Neural cell (in vitro differentiated cells): ENCODE results near the gene ZNF385C. TPM values are rescaled to one million over a fixed set of nuclear protein-coding genes. Genes with fewer than 3 reads are reported as not detected.

ENCODE experiments used
- H2AFZ ChIP-seq: fragments of 200-600, 300-800 bp; sonication (generic), shearing (Covaris generic); 2 replicates; pipeline ENCODE4 v1.6.0; 2014; ENCODE audit warnings: low read depth, mild to moderate bottlenecking, antibody characterized with exemption, low read length, moderate library complexity
- H3F3A ChIP-seq: fragments of 200-600 bp; shearing (Covaris generic); 2 replicates; pipeline ENCODE4 v1.6.1; 2016; ENCODE audit warnings: mild to moderate bottlenecking, moderate library complexity, mixed read lengths, antibody characterized with exemption, low read length; ENCODE audit not compliant: insufficient read depth, poor library complexity, severe bottlenecking
- H3K27ac ChIP-seq: fragments of 200-600, 300-800 bp; sonication (generic), shearing (Covaris generic); 2 replicates; pipeline ENCODE4 v1.5.1; 2014; ENCODE audit warnings: mild to moderate bottlenecking, low read length, moderate library complexity
- H3K27me3 ChIP-seq: fragments of 300-800, 200-600 bp; sonication (generic), shearing (Covaris generic); 2 replicates; pipeline ENCODE4 v1.6.0; 2014; ENCODE audit warnings: mild to moderate bottlenecking, low read depth, low read length, moderate library complexity; ENCODE audit not compliant: insufficient read depth
- H3K36me3 ChIP-seq: fragments of 300-800, 200-600 bp; sonication (generic), shearing (Covaris generic); 2 replicates; pipeline ENCODE4 v1.5.1; 2014; ENCODE audit warnings: mild to moderate bottlenecking, antibody characterized with exemption, low read length, moderate library complexity; ENCODE audit not compliant: insufficient read depth
- H3K4me2 ChIP-seq: fragments of 300-800, 200-600 bp; sonication (generic), shearing (Covaris generic); 2 replicates; pipeline ENCODE4 v1.6.0; 2014; ENCODE audit warnings: mild to moderate bottlenecking, low read length
- H3K4me3 ChIP-seq: fragments of 300-800, 200-600 bp; sonication (generic), shearing (Covaris generic); 2 replicates; pipeline ENCODE4 v1.5.1; 2014; ENCODE audit warnings: mild to moderate bottlenecking, low read length, moderate library complexity
- H3K79me2 ChIP-seq: fragments of 200-600 bp; shearing (Covaris generic); replicated peaks from 2 replicates; pipeline ENCODE4 v1.6.0; 2014; ENCODE audit warnings: mild to moderate bottlenecking, low read length, moderate library complexity; ENCODE audit not compliant: insufficient read depth
- H3K9ac ChIP-seq: fragments of 300-800, 200-600 bp; sonication (generic), shearing (Covaris generic); 2 replicates; pipeline ENCODE4 v1.6.1; 2016; ENCODE audit warnings: mild to moderate bottlenecking, low read length, mixed read lengths
- H3K9me2 ChIP-seq: fragments of 200-600 bp; shearing (Covaris generic); 2 replicates; pipeline ENCODE4 v1.6.1; 2016; ENCODE audit warnings: mild to moderate bottlenecking, low read length, mixed read lengths; ENCODE audit not compliant: insufficient read depth
- H3K9me3 ChIP-seq: fragments of 200-600, 300-800 bp; sonication (generic), shearing (Covaris generic); 2 replicates; pipeline ENCODE4 v1.6.1; 2016; ENCODE audit warnings: mild to moderate bottlenecking, mixed run types, low read length, moderate library complexity, mixed read lengths
- H4K20me1 ChIP-seq: fragments of 200-600 bp; shearing (Covaris generic); 2 replicates; pipeline ENCODE4 v1.6.1; 2016; ENCODE audit warnings: mild to moderate bottlenecking, mixed run types; ENCODE audit not compliant: insufficient read depth
- EP300 ChIP-seq: fragments of 450-650 bp; conservative IDR thresholded peaks from 2 replicates; pipeline ENCODE4 v1.6.1; 2014; ENCODE audit warnings: antibody characterized with exemption, mild to moderate bottlenecking, moderate library complexity; ENCODE audit not compliant: poor library complexity, severe bottlenecking
- EZH2 ChIP-seq: fragments of 200-600, 300-800 bp; shearing (Covaris generic), sonication (generic); IDR thresholded peaks from 2 replicates; pipeline ENCODE4 v1.6.1; 2014; ENCODE audit warnings: antibody characterized with exemption, low read length, borderline replicate concordance, mild to moderate bottlenecking; ENCODE audit not compliant: insufficient read depth, poor library complexity, severe bottlenecking
- MXI1 ChIP-seq: fragments of 450-650 bp; conservative IDR thresholded peaks from 2 replicates; pipeline ENCODE4 v1.6.1; 2014; ENCODE audit warnings: antibody characterized with exemption, mild to moderate bottlenecking; ENCODE audit not compliant: poor library complexity, severe bottlenecking
- POLR2AphosphoS5 ChIP-seq: IDR thresholded peaks from 2 replicates; pipeline ENCODE4 v1.6.1; 2012
- RAD21 ChIP-seq: fragments of 450-650 bp; conservative IDR thresholded peaks from 2 replicates; pipeline ENCODE4 v1.6.1; 2014; ENCODE audit warnings: antibody characterized with exemption, mild to moderate bottlenecking, moderate library complexity
- SMC3 ChIP-seq: fragments of 450-650 bp; conservative IDR thresholded peaks from 2 replicates; pipeline ENCODE4 v1.6.1; 2014; ENCODE audit warnings: antibody characterized with exemption, mild to moderate bottlenecking, moderate library complexity; ENCODE audit not compliant: poor library complexity
- TAF1 ChIP-seq: IDR thresholded peaks from 2 replicates; pipeline ENCODE4 v1.6.1; 2012; ENCODE audit warnings: low read depth
- polyA plus RNA-seq: library from polyadenylated mRNA; depleted of rRNA; stranded (reverse); fragments of >200 nt; gene quantifications from 2 replicates; pipeline ENCODE4 v1.2.3, GENCODE V29; 2014
- TF ChIP-seq, protein P1 (sequence below): IDR thresholded peaks from 2 replicates; pipeline ENCODE4 v1.6.1; 2012; ENCODE audit warnings: borderline replicate concordance
- TF ChIP-seq, protein P2 (sequence below): fragments of 450-650 bp; IDR thresholded peaks from 2 replicates; pipeline ENCODE4 v1.5.1; 2014; ENCODE audit warnings: antibody characterized with exemption, mild to moderate bottlenecking, moderate library complexity; ENCODE audit not compliant: poor library complexity, severe bottlenecking

Gene ZNF385C
- polyA plus RNA-seq, 1 donor from 2014 or later = 0.69 TPM

GRCh38 chr17:42120161-42120769, 22.0 kb upstream of the ZNF385C start:
- Histone ChIP-seq H4K20me1 (no peaks in the 10 kb centered on the region), H3K27ac (no peak overlapping the region), H2AFZ (no peak overlapping the region), H3K4me3 (peak overlapping the region; percentile 88), H3K36me3 (no peaks in the 10 kb centered on the region), H3K9me3 (no peaks in the 10 kb centered on the region), H3K79me2 (no peaks in the 10 kb centered on the region), H3K27me3 (no peaks in the 10 kb centered on the region), H3F3A (no peaks in the 10 kb centered on the region), H3K4me2 (peak overlapping the region; percentile 59), H3K9me2 (no peaks in the 10 kb centered on the region), H3K9ac (peak overlapping the region; percentile 68)
- TF ChIP-seq, protein P1, sequence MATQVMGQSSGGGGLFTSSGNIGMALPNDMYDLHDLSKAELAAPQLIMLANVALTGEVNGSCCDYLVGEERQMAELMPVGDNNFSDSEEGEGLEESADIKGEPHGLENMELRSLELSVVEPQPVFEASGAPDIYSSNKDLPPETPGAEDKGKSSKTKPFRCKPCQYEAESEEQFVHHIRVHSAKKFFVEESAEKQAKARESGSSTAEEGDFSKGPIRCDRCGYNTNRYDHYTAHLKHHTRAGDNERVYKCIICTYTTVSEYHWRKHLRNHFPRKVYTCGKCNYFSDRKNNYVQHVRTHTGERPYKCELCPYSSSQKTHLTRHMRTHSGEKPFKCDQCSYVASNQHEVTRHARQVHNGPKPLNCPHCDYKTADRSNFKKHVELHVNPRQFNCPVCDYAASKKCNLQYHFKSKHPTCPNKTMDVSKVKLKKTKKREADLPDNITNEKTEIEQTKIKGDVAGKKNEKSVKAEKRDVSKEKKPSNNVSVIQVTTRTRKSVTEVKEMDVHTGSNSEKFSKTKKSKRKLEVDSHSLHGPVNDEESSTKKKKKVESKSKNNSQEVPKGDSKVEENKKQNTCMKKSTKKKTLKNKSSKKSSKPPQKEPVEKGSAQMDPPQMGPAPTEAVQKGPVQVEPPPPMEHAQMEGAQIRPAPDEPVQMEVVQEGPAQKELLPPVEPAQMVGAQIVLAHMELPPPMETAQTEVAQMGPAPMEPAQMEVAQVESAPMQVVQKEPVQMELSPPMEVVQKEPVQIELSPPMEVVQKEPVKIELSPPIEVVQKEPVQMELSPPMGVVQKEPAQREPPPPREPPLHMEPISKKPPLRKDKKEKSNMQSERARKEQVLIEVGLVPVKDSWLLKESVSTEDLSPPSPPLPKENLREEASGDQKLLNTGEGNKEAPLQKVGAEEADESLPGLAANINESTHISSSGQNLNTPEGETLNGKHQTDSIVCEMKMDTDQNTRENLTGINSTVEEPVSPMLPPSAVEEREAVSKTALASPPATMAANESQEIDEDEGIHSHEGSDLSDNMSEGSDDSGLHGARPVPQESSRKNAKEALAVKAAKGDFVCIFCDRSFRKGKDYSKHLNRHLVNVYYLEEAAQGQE = no peak
- TF ChIP-seq EP300 (no peak), SMC3 (no peak), RAD21 (no peak), EZH2 (no peak), POLR2AphosphoS5 (no peak), TAF1 (no peak), MXI1 (no peak)
- TF ChIP-seq, protein P2, sequence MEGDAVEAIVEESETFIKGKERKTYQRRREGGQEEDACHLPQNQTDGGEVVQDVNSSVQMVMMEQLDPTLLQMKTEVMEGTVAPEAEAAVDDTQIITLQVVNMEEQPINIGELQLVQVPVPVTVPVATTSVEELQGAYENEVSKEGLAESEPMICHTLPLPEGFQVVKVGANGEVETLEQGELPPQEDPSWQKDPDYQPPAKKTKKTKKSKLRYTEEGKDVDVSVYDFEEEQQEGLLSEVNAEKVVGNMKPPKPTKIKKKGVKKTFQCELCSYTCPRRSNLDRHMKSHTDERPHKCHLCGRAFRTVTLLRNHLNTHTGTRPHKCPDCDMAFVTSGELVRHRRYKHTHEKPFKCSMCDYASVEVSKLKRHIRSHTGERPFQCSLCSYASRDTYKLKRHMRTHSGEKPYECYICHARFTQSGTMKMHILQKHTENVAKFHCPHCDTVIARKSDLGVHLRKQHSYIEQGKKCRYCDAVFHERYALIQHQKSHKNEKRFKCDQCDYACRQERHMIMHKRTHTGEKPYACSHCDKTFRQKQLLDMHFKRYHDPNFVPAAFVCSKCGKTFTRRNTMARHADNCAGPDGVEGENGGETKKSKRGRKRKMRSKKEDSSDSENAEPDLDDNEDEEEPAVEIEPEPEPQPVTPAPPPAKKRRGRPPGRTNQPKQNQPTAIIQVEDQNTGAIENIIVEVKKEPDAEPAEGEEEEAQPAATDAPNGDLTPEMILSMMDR = no peak

- Histone ChIP-seq H3K9ac (no peak overlapping the region), H3K4me3 (no peak overlapping the region), H3K27ac (no peak overlapping the region), H3F3A (no peaks in the 10 kb centered on the region), H3K27me3 (no peaks in the 10 kb centered on the region), H3K36me3 (no peaks in the 10 kb centered on the region), H3K9me2 (no peaks in the 10 kb centered on the region), H2AFZ (no peak overlapping the region), H3K9me3 (no peaks in the 10 kb centered on the region), H4K20me1 (no peaks in the 10 kb centered on the region), H3K79me2 (no peaks in the 10 kb centered on the region), H3K4me2 (no peak overlapping the region)
- no peak for TF ChIP-seq TAF1
- TF ChIP-seq EZH2 = no peak
- TF ChIP-seq, protein P1 = no peak
- no peak for TF ChIP-seq SMC3
- TF ChIP-seq RAD21 = no peak
- TF ChIP-seq, protein P2 = no peak
- TF ChIP-seq MXI1 = no peak
- TF ChIP-seq EP300 = no peak
- TF ChIP-seq POLR2AphosphoS5 = no peak
Measured at GRCh38 chr17:42119301-42119700, 21.0 kb upstream of the ZNF385C start.
